HG03196 (cell line): ENCODE measurements around the gene GRK1.

Experiments used
- ATAC-seq: cut with Tn5 transposase; IDR thresholded peaks from one replicate; pipeline ENCODE4 v1.9.1; 2021; ENCODE audit not compliant: unreplicated experiment

GRK1 gene

DNA sequence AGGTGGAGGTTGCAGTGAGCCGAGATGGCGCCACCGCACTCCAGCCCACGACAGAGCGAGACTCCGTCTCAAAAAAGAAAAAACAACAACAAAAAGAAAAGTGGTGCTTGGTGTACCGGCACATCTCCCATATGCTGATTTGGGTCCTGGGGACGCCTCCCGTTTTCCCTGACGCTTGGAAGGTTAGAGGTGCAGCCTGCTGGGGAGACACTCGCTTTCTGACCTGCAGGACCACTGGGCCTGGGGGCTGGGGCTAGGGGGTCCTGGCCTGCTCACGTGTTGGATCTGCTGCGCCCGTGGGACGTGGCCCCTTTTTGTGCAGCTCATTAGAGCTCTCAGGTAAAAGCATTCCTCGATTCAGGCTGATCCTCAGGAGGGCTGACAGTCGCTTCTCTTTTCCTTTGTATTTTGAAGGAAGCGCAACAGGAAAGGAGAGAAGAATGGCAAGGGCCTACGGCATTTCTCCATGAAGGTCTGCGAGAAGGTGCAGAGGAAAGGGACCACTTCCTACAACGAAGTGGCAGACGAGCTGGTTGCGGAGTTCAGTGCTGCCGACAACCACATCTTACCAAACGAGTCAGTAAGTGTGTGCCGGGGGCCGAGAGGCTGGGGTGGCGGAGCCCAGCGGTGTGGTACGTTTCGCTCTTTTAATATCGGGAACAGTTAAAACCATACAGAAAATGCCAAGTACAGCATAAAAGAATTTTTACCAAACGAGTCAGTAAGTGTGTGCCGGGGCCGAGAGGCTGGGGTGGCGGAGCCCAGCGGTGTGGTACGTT, 34.1 kb upstream of the GRK1 start:
- no peak for ATAC-seq

DNA sequence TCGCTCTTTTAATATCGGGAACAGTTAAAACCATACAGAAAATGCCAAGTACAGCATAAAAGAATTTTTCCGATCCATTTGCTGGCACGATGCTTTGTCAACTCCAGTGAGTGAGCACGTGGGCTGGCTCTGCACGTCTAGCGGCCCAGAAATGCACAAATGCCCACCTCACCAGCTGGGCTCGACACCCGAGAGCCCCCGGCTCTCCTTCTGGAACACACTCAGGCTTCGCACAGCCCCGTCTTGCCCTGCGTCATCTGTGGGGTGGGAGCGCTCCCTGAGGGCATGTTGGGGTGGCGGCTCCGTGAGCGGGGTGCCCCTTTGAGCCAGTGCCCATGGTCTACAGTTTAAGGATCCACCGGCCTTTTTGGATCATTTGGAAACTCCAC, 33.5 kb upstream of the GRK1 start:
- no peak for ATAC-seq

DNA sequence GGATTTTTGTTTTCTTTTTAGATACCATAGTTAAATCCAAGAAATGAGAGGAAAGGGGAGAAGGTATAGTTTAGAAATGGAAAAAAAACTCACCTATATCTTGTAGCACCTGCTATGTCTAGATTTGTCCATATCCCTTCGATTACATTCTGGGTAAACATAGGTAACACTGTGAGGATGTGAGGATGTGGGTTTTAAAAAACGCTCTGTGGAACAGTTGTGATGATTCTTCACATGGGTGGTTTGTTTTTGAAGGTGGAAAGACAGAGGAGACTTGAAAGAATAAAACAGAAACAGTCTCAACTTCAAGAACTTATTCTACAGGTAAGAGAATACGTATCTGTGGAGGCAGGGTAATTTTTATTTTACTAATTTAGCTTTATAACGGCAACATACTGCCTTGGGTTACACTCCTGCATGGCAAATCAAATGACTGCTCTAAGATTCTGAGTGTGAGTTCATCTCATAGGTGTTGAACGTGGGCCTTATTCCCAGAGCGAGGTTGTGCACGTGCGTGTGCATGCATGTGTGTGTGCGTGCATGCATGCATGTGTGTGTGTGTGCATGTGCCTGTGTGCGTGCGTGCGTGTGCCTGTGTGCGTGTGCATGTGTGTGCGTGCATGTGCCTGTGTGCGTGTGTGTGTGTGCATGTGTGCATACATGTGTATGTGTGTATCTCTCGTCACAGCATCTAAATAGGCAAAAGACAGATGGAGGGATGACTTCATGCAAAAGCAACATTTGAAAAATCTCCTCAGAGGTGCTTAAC, 32.6 kb upstream of the GRK1 start:
- no peak for ATAC-seq

DNA sequence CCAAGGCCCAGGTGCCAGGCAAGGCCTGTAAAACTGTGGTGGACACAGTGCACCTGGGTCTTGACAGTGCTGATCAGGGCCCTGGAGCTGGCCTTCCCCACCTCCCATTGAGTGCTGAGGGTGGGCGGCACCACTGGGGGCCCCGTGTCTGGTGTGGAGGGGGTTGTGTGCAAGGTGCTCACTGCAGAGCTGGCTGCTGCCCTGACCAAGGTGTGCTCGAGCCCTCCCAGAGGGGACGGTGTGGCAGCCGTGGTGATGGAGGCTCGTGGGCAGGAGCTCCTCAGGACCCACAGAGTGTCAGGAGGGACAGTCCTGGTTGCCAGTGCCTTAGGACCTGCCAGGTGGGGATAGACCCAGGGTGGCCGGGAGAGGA, 32.0 kb upstream of the GRK1 start:
- no peak for ATAC-seq

DNA sequence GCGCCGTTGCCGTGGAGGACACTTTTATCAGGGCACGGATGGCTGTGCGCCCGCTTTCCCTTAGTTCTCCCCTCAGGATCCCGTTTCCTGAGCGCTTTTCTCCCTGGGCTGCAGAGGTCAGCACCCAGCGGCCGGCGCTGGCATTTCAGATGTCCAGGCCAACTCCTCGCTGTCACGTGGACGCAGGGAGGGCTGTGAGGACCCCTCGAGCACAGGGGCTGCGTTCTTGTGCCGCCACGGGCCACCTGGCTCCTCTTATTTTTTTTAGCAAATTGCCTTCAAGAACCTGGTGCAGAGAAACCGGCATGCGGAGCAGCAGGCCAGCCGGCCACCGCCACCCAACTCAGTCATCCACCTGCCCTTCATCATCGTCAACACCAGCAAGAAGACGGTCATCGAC, 31.3 kb upstream of the GRK1 start:
- ATAC-seq, result no peak

DNA sequence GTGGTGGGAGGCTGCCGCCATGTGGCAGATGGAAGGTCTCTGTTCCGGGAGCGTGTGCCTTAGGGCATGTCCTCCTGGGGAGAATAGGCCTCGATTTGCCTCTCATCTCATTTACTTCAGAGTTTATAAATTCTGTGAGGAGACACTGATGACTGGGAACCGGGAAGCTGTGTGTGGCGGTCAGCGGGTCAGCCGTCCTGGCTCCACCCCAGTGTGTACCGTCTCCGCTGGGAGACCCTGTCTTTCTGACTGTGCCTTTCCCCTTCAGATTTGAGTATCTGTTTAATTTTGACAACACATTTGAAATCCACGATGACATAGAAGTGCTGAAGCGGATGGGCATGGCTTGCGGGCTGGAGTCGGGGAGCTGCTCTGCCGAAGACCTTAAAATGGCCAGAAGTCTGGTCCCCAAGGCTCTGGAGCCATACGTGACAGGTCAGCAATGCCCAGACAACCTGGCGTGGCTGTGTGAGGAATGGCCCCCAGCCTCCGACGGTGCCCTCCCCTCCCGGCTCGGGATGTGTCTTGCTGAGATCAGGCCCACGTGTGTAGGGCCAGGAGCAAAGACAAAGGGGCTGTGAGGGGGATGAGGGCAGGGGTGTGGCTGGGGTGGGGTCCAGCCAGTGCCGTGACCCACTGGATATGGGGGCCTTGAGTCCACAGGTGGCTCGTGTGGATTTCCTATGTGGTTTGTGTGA, 30.6 kb upstream of the GRK1 start:
- no peak for ATAC-seq

DNA sequence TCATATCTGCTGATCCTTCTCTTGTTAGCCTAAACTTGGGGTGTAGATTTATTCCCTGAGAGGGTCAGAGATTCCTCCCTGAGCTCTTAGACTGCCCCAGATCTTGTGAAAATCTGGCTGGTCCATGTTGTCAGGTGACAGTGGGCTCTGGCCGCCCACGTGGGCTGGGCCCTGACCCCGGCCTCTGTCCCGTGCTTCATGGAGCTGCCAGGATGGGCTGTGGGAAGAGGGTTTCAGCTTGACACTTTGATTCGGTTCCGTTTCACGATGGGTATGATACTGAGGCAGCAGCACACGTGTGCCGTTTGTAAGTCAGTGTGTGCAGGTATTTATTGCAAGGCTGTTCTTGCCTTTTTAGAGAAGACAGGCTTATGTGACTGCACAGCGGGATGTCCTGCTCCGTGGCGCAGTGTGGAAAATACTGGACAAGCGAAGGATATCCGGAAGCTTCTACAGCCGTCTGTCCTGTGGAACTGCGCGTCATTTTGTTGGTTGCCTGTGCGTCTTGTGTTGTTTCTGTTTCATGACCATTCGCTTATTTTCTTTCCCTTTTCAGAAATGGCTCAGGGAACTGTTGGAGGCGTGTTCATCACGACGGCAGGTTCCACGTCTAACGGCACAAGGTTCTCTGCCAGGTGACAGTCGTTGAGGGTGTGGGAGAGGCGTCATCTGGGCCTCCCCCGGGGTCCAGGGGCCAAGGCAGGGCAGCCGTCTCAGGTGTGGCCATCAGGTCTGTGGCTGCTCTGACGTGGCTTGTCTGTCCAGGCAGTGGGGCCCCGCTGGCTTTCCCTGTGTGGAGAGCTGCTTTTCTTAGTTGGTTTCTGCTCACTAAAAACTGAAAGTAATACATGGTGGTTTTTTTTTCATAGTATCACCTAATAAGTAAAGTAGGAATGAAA, 29.5 kb upstream of the GRK1 start:
- no peak for ATAC-seq

DNA sequence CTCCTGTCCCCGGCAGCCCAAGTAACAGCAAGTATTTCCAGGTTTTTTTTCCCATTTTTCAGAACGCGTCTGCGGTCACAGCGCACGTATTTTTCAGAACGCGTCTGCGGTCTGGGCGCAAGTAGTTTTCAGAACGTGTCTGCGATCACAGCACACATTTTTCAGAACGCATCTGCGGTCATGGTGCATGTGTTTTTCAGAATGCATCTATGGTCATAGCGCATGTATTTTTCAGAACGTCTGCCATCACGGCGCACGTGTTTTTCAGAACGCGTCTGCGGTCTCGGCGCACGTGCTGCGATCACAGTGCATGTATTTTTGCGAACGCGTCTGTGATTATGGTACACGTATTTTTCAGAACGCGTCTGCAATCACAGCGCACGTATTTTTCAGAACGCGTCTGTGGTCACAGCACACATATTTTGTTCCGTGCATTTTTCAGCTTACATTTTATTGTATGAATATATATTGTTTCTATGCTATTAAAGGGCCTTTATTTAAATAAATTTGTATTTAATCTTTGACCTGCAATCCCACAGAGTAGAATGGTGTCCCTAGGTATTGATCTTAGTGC, 28.8 kb upstream of the GRK1 start:
- no peak for ATAC-seq

DNA sequence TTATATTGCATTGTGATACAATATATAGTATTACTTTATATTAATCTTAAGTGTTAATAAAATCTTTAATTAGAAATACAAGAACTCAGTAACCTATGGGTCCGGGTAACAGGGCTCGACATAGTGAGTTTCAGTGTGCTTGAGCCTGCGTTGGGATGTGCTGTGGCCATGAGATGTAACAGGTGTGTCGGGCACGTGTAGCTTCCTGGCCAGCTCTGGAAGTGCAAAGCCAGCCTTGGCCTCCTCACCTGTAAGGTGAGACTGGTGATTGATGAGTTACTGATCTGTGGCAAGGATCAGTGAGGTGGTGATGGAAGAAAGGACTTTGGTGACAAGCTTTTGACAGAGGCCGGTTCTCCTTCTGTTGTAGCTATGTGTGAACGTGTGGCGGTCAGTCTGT, 28.2 kb upstream of the GRK1 start:
- ATAC-seq, result no peak

DNA sequence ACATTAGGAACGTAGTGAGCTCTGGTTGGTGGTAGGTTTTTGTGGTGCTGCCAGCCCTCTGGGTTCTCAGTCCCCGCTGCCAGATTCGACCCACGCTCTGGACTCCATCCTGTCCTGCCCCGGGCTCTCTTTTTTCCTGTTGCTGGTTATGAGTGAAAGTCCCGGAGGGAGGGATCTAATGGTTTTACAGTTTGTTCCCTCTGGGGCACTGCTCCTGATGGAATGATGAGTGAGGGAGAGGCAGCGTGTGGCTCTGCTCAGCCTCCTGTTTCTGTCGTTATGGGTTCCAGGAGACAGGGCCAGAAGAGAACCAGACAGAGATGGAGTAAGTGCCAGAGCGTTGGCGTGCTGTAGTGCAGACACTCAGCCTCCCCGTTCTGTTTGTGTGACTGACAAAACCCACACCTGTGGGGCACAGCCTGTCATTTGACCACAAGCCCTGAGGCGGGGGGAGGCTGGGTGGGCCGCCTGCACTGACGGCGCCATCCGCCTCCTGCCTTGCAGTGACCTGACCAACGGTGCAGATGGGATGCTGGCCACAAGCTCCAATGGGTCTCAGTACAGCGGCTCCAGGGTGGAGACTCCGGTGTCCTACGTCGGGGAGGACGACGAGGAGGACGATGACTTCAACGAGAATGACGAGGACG, 27.3 kb upstream of the GRK1 start:
- ATAC-seq, result no peak

DNA sequence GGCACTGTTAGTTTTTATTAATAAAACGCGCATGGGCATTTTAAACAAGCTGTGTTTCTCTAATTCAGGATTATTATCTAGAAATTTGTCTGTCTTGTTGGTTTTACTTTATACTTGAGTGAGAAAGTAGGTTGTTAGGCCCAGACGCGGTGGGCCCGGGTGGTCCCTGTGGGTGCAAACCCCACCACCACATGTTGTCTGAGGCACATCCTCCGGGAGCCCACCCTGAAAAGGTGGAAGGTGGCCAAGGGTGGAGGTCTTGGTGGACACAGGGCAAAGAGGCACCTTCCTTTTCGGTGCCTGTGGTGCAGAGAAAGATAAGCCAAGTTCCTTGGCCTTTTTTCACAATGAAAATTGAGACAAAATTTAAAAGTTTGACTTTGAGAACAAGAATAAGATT, 25.6 kb upstream of the GRK1 start:
- no peak for ATAC-seq

DNA sequence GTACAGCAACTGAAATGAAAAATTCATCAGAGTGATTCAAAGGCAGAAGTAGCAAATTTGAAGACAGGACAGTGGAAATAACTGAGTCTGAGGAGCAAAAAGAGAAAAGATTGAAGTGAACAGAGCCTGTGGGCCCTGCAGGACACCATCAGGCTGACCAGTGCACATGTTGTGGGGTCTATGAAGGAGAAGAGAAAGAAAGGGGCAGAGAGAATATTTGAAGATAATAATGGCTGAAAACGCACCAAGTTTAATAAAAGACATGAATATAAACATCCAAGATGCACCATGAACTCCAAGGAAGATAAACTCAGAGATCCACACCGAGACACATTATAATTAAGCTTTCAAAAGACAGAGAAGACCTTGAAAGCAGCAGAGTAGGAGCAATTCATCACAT, 24.5 kb upstream of the GRK1 start:
- ATAC-seq, result no peak

DNA sequence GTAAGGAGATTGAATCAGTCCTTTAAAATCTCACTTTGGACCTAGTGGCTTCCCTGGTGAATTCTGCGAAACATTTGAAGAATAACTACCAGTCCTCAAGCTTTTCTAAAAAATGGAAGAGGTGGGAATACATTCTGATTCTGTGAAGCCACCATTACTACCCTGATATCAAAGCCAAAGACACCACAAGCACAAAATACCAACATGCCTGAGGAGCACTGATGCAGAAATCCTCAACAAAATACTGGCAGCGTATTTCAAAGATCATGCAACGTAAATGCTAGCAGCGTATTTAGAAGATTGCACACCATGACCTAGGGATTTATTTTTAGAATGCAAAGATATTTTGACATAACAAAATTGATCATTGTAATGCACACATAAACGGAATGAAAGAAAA, 23.4 kb upstream of the GRK1 start:
- no peak for ATAC-seq

DNA sequence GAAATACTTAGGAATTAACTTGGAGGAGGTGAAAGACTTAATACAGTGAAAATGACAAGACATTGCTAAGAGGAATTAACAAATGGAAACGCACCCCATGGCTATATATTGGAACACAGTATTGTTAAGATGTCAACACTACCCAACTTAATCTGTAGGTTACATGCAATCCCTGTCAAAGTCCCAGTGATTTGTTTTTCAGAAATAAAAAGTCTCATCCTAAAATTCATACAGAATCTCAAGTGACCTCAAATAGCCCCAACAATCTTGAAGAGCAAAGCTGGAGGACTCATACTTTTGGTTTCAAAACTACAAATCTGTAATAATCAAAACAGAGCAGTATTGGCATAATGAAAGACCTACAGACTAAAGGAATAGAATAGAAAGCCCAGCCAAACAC, 22.2 kb upstream of the GRK1 start:
- ATAC-seq, result no peak

DNA sequence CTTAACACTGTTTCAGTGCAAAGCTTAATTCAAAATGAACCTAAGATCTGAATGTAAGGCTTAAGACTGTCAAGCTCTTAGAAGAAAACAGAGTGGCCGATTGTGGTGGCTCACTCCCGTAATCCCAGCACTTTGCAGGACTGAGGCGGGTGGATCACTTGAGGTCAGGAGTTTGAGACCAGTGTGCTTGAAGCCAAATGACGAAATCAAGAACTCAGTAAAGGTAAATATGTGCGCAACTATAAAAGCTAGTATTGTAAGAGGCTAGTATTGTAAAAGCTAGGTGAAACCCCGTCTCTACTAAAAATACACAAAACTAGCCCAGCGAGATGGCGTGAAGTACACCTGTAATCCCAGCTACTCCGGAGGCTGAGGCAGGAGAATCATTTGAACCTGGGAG, 21.7 kb upstream of the GRK1 start:
- ATAC-seq, result no peak

DNA sequence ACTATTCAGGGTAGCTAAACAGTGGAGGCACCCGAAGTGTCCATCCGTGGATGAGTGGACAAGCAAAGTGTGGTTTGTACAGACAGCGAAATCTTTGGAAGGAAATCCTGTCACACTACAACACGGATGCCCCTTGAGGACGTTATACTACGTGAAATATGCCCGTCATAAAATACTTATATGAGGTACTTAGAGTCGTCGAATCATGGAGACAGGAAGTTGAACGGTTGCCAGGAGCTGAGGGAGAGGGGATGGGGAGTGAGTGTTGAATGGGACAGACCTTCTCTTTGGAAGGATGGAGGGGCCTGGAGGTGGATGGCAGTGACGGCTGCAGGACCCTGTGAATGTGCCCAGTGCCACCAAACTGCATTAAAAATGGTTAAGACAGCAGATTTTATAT, 20.6 kb upstream of the GRK1 start:
- no peak for ATAC-seq

DNA sequence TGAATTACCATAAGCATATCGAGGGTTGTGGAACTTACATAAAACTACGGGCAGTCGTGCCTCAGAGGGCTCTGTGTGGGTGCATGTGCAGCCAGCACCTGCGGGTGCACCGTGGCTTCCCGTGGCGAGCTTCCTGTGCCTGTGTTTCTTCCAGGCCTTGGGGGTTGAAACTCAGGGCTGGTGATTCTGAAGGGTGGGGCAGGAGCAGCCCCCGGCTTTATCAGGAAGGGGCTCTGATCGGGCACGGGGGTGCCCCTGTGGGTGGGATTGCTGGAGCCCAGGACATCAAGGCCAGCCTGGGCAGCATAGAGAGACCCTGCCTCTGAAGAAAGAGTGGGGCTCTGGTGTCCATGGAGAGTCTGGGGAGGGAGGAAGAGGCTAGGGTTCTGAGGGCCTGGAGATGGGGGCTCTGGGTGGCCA, 20.1 kb upstream of the GRK1 start:
- ATAC-seq, result no peak

DNA sequence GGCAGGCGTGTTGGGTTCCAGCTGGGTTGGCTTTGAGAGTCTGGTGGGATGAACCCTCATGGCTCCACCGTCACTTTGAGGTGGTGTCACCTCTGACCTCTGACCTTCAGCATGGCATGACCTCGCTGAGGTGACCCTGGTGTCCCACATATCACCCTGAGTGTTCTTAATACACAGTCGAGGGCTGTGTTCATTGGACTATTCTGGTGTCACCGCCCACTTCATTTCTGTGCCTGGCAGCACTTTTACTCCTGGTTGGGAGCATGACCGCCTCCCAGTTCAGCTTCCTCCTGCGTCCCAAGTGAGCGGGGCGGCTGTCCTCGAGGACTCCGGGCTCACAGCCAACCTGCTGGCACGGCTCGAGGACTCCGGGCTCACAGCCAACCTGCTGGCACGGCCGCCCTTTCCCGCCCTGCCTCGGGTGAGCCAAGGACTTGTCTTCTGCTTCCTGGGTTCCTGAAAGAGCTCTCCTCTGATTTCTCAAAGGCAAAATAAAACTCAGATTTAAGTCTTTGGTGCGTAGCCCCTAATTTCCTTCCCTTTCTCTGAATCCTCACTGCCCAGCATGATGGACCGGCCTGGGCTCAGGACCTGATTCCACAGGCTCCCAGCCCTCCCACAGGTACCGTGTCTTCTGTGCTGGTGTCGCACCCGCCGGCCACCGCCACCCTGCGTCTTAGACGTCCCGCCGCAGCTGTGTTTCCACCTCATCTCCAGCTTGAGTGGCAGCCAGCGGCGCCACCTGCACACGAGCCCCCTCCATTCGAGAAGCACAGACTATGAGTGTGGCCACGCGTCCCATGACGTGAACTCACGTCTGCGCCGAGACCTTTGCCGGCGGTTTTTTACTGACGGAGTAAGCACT, 19.4 kb upstream of the GRK1 start:
- no peak for ATAC-seq

DNA sequence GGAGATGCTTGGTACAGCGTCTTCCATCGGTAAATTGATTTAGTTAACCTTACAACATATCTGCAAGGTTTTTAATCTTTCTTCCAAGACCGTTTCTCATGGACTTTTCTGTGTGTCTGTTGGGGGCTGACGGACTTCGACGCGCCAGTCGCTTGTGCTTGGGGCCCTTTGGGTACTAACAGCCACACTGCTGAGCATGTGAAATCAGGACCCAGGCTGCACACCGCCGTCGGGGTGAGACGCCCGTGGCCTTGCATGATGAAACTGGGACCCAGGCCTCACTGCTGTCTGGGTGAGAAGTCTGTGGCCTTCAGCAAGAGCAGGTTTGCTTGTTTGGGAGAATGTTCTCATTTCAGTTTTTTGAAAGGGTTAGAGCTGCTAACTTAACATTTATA, 18.8 kb upstream of the GRK1 start:
- ATAC-seq, result no peak
